ENCODE data around the gene DNAJC6. TPM values are rescaled to one million over a fixed set of nuclear protein-coding genes. Genes with fewer than 3 reads are reported as not detected.

Gene DNAJC6
- total RNA-seq, 1 experiment from 2014 or later, result 15.6 TPM

DNA sequence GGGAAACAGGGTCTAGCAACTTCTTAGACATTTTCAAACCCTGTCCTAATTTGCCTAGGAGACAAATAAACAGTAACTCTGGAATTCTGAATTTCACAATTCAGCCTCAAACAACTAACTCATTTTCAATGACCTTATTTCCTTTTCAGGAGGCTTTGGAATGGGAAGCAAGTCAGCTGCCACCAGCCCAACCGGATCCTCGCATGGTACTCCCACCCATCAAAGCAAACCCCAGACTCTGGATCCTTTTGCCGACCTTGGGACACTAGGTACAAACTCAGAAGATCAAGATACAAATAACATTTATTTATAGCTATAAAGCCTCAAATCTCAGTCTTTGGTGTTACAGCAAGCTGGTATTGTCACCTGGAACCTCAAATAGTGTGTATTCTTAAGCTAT lies 92.3 kb downstream of the DNAJC6 start:
- Histone ChIP-seq H3K79me2 (ENCODE audit: low read depth) (no peaks in the 10 kb centered on the region), H3K36me3 (ENCODE audit: low read depth) (no peaks in the 10 kb centered on the region), H3K9me2 (ENCODE audit: insufficient read depth) (no peaks in the 10 kb centered on the region), H3F3A (ENCODE audit: insufficient read depth, low read depth) (no peaks in the 10 kb centered on the region), H3K4me3 (no peak overlapping the region), H3K4me2 (no peak overlapping the region), H4K20me1 (ENCODE audit: insufficient read depth) (no peaks in the 10 kb centered on the region), H2AFZ (no peak overlapping the region), H3K4me1 (replicated peaks; ENCODE audit: insufficient read depth) (no peaks in the 10 kb centered on the region), H3K9me3 (ENCODE audit: insufficient read depth, low read depth) (no peaks in the 10 kb centered on the region), H3K27me3 (ENCODE audit: insufficient read depth, low read depth) (no peaks in the 10 kb centered on the region), H3K27ac (no peak overlapping the region)
- no peak for DNase-seq
- POLR2A ChIA-PET (ENCODE audit: unreplicated experiment), result interaction anchor here (0.6 to 0.7 kb wide), 3 partner anchors 13 to 255 kb away, joined by 3 to 9 read pairs (median 6); partner anchors contain the start of genes LEPR and LEPROT
- CTCF ChIA-PET, result no interaction called here
- intact Hi-C loops (cut with micrococcal nuclease; ENCODE audit: unreplicated experiment), result no loop called here
- no TSS peak for BruUV-seq (replicated peaks)
- no peak for TF ChIP-seq EZH2 (IDR thresholded peaks at IDR 0.05; ENCODE audit: low read depth)
- TF ChIP-seq, protein P1, sequence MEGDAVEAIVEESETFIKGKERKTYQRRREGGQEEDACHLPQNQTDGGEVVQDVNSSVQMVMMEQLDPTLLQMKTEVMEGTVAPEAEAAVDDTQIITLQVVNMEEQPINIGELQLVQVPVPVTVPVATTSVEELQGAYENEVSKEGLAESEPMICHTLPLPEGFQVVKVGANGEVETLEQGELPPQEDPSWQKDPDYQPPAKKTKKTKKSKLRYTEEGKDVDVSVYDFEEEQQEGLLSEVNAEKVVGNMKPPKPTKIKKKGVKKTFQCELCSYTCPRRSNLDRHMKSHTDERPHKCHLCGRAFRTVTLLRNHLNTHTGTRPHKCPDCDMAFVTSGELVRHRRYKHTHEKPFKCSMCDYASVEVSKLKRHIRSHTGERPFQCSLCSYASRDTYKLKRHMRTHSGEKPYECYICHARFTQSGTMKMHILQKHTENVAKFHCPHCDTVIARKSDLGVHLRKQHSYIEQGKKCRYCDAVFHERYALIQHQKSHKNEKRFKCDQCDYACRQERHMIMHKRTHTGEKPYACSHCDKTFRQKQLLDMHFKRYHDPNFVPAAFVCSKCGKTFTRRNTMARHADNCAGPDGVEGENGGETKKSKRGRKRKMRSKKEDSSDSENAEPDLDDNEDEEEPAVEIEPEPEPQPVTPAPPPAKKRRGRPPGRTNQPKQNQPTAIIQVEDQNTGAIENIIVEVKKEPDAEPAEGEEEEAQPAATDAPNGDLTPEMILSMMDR (conservative IDR thresholded peaks at IDR 0.05), result no peak

DNA sequence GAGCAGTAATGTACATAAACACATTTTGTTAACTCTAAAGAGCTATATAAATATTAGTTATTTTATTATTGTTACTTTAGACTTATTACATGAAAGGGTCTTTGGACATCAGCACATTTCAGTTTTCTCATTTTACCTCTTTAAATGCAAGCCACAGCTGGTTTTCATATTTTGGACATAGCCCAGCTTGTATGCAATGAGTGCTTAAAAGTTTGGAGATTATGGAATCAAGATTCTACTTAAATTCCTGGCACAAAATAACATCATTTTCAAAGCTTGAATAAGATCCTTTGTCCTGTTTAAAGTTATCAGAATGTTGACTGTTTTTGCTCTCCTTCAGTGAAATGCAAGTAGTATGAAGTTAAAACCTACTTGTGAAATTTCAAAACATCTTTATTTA lies 95.6 kb downstream of the DNAJC6 start:
- no peak for DNase-seq
- H3K9me3 ChIP-seq (ENCODE audit: insufficient read depth, low read depth), result no peaks in the 10 kb centered on the region
- H3K4me2 ChIP-seq, result no peak overlapping the region
- intact Hi-C loops (cut with micrococcal nuclease; ENCODE audit: unreplicated experiment), result no loop called here
- no peaks in the 10 kb centered on the region for H3F3A ChIP-seq (ENCODE audit: insufficient read depth, low read depth)
- H3K79me2 ChIP-seq (ENCODE audit: low read depth), result no peaks in the 10 kb centered on the region
- H3K4me3 ChIP-seq, result no peak overlapping the region
- H4K20me1 ChIP-seq (ENCODE audit: insufficient read depth), result no peaks in the 10 kb centered on the region
- TF ChIP-seq, protein P1 (conservative IDR thresholded peaks at IDR 0.05), result no peak
- TF ChIP-seq EZH2 (IDR thresholded peaks at IDR 0.05; ENCODE audit: low read depth), result no peak
- H3K9me2 ChIP-seq (ENCODE audit: insufficient read depth), result no peaks in the 10 kb centered on the region
- no peaks in the 10 kb centered on the region for H3K4me1 ChIP-seq (replicated peaks; ENCODE audit: insufficient read depth)
- no peak overlapping the region for H2AFZ ChIP-seq
- POLR2A ChIA-PET (ENCODE audit: unreplicated experiment), result no interaction called here
- H3K27me3 ChIP-seq (ENCODE audit: insufficient read depth, low read depth), result no peaks in the 10 kb centered on the region
- no peaks in the 10 kb centered on the region for H3K36me3 ChIP-seq (ENCODE audit: low read depth)
- H3K27ac ChIP-seq, result no peak overlapping the region
- CTCF ChIA-PET, result no interaction called here
- BruUV-seq (replicated peaks), result no TSS peak

DNA sequence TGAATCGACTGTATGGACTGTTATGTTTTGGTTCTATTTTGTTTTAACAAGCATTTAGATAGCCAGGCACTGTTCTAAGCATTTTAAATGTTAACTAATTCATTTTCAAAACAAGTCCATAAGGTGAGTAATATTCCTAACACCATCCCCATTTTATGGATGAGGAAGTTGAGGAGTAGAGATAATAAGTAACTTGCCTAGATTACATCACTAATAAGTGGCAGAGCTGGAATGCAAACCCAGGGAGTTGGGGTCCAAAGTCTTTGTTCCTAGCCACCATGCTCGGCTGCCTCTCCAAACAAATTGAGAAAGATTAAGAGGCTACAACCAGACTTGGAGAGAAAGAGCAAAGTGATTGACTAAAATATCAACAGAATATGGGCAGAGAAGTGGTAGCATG lies 98.5 kb downstream of the DNAJC6 start:
- H3F3A ChIP-seq (ENCODE audit: insufficient read depth, low read depth), result no peaks in the 10 kb centered on the region
- no peaks in the 10 kb centered on the region for H3K36me3 ChIP-seq (ENCODE audit: low read depth)
- no peak overlapping the region for H3K27ac ChIP-seq
- H3K9me2 ChIP-seq (ENCODE audit: insufficient read depth), result no peaks in the 10 kb centered on the region
- ChIA-PET CTCF (no interaction called here), POLR2A (ENCODE audit: unreplicated experiment) (no interaction called here)
- no peak overlapping the region for H2AFZ ChIP-seq
- H3K79me2 ChIP-seq (ENCODE audit: low read depth), result no peaks in the 10 kb centered on the region
- DNase-seq, result no peak
- TF ChIP-seq, protein P1 (conservative IDR thresholded peaks at IDR 0.05), result no peak
- no peak for TF ChIP-seq EZH2 (IDR thresholded peaks at IDR 0.05; ENCODE audit: low read depth)
- no peak overlapping the region for H3K4me3 ChIP-seq
- H3K9me3 ChIP-seq (ENCODE audit: insufficient read depth, low read depth), result no peaks in the 10 kb centered on the region
- intact Hi-C loops (cut with micrococcal nuclease; ENCODE audit: unreplicated experiment), result no loop called here
- H3K4me1 ChIP-seq (replicated peaks; ENCODE audit: insufficient read depth), result no peaks in the 10 kb centered on the region
- no TSS peak for BruUV-seq (replicated peaks)
- no peak overlapping the region for H3K4me2 ChIP-seq
- no peaks in the 10 kb centered on the region for H4K20me1 ChIP-seq (ENCODE audit: insufficient read depth)
- no peaks in the 10 kb centered on the region for H3K27me3 ChIP-seq (ENCODE audit: insufficient read depth, low read depth)
